Measurements from ENCODE around the gene MRAP. TPM values are rescaled to one million over a fixed set of nuclear protein-coding genes. Genes with fewer than 3 reads are reported as not detected.

MRAP gene
- total RNA-seq, 1 experiment from 2014 or later = not detected

DNA sequence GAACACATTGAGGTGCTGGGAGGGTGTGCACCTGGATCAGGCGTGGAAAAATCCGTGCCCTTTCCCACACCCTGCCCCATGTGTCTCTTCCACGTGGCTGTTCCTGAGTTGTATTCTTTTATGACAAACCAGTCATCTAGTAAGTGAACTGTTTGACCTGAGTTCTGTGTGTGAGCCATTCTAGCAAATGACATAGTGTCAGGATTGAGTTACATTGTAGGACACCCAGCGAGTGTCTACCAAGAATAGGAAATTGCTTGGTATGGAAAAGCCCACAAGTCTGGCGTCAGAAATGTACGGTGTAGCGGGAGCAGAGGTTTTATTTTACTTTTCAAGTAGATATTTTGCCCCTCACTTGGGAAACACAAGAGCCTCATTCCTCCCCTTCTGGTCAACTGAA is 1.2 kb upstream of the MRAP start:
- no TSS peak for BruUV-seq (replicated peaks)
- H3K4me1 ChIP-seq (ENCODE audit: insufficient read depth, low read length, poor library complexity, severe bottlenecking) = no peaks in the 10 kb centered on the region
- H3K27ac ChIP-seq (ENCODE audit: low read depth, low read length, poor library complexity, severe bottlenecking) = no peak overlapping the region
- no peaks in the 10 kb centered on the region for H3K27me3 ChIP-seq (replicated peaks; ENCODE audit: insufficient read depth, low read depth, low read length, poor library complexity)
- intact Hi-C loops (cut with micrococcal nuclease; ENCODE audit: unreplicated experiment) = no loop called here
- no peaks in the 10 kb centered on the region for H3K36me3 ChIP-seq (ENCODE audit: insufficient read depth, low read length, poor library complexity, severe bottlenecking)
- POLR2A ChIA-PET (ENCODE audit: low non-redundant PET) = no interaction called here
- no peaks in the 10 kb centered on the region for H3K9me3 ChIP-seq (ENCODE audit: low read depth, low read length, poor library complexity, severe bottlenecking)
- no peak for DNase-seq (ENCODE audit: low spot score)
- no peak for TF ChIP-seq EZH2 (IDR thresholded peaks at IDR 0.05; ENCODE audit: borderline replicate concordance, low read depth, low read length, poor library complexity, severe bottlenecking)
- TF ChIP-seq, protein P1, sequence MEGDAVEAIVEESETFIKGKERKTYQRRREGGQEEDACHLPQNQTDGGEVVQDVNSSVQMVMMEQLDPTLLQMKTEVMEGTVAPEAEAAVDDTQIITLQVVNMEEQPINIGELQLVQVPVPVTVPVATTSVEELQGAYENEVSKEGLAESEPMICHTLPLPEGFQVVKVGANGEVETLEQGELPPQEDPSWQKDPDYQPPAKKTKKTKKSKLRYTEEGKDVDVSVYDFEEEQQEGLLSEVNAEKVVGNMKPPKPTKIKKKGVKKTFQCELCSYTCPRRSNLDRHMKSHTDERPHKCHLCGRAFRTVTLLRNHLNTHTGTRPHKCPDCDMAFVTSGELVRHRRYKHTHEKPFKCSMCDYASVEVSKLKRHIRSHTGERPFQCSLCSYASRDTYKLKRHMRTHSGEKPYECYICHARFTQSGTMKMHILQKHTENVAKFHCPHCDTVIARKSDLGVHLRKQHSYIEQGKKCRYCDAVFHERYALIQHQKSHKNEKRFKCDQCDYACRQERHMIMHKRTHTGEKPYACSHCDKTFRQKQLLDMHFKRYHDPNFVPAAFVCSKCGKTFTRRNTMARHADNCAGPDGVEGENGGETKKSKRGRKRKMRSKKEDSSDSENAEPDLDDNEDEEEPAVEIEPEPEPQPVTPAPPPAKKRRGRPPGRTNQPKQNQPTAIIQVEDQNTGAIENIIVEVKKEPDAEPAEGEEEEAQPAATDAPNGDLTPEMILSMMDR (conservative IDR thresholded peaks at IDR 0.05; ENCODE audit: low read depth, low read length) = no peak
- CTCF ChIA-PET = no interaction called here
- H3K4me3 ChIP-seq (ENCODE audit: low read depth, low read length, poor library complexity, severe bottlenecking) = no peak overlapping the region

DNA sequence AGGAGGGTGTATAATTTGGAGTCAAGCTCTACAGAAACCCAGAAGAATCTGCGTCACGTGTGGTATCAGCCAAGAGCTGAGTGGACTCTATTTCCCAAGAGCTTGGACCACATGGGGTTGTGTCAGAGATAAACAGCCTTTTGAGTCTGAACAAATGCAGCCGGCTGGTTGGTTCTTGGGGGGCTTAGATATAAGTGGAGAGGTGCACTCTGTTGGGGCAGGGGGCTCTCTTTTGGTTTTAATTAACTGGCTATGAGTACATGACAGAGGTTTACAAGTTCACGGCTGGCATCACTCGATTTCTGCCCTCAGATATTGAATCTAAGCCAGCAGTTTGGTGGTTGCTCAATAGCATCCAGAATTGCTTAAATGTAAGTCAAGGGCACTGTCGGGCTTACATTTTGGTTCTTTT is 501 bp upstream of the MRAP start:
- TF ChIP-seq, protein P1 (conservative IDR thresholded peaks at IDR 0.05; ENCODE audit: low read depth, low read length) = no peak
- no peak for TF ChIP-seq EZH2 (IDR thresholded peaks at IDR 0.05; ENCODE audit: borderline replicate concordance, low read depth, low read length, poor library complexity, severe bottlenecking)
- POLR2A ChIA-PET (ENCODE audit: low non-redundant PET) = no interaction called here
- CTCF ChIA-PET = no interaction called here

DNA sequence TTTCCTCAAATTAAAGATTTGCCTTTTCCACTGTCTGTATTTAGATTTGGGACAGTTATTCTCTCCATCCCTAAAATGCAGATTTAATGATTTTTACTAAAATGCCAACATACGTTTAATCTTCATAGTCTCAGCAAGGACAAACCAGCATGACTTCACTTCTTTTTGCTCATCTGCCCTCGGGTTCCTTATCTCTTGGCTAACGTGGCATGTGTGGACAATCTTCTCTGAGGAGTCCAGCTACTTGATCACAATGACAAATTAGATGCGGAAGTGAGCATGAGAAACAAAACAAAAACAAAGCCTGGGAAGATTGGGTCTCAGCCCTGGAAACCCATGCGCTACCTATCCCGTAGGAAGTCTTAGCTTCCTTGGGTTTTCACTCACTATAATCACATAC is 1.0 kb downstream of the MRAP start:
- DNase-seq (ENCODE audit: low spot score) = no peak
- intact Hi-C loops (cut with micrococcal nuclease; ENCODE audit: unreplicated experiment) = no loop called here
- no peak overlapping the region for H3K4me3 ChIP-seq (ENCODE audit: low read depth, low read length, poor library complexity, severe bottlenecking)
- ChIA-PET POLR2A (ENCODE audit: low non-redundant PET) (no interaction called here), CTCF (no interaction called here)
- no peaks in the 10 kb centered on the region for H3K27me3 ChIP-seq (replicated peaks; ENCODE audit: insufficient read depth, low read depth, low read length, poor library complexity)
- no peak overlapping the region for H3K27ac ChIP-seq (ENCODE audit: low read depth, low read length, poor library complexity, severe bottlenecking)
- TF ChIP-seq, protein P1 (conservative IDR thresholded peaks at IDR 0.05; ENCODE audit: low read depth, low read length) = no peak
- no peak for TF ChIP-seq EZH2 (IDR thresholded peaks at IDR 0.05; ENCODE audit: borderline replicate concordance, low read depth, low read length, poor library complexity, severe bottlenecking)
- no peaks in the 10 kb centered on the region for H3K4me1 ChIP-seq (ENCODE audit: insufficient read depth, low read length, poor library complexity, severe bottlenecking)
- BruUV-seq (replicated peaks) = no TSS peak
- no peaks in the 10 kb centered on the region for H3K9me3 ChIP-seq (ENCODE audit: low read depth, low read length, poor library complexity, severe bottlenecking)
- no peaks in the 10 kb centered on the region for H3K36me3 ChIP-seq (ENCODE audit: insufficient read depth, low read length, poor library complexity, severe bottlenecking)

More for the DNA sequence above, 501 bp upstream of the MRAP start:
- H3K4me3 ChIP-seq (ENCODE audit: low read depth, low read length, poor library complexity, severe bottlenecking) = no peak overlapping the region
- H3K36me3 ChIP-seq (ENCODE audit: insufficient read depth, low read length, poor library complexity, severe bottlenecking) = no peaks in the 10 kb centered on the region
- intact Hi-C loops (cut with micrococcal nuclease; ENCODE audit: unreplicated experiment) = no loop called here
- BruUV-seq (replicated peaks) = no TSS peak
- DNase-seq (ENCODE audit: low spot score) = no peak
- no peak overlapping the region for H3K27ac ChIP-seq (ENCODE audit: low read depth, low read length, poor library complexity, severe bottlenecking)
- H3K9me3 ChIP-seq (ENCODE audit: low read depth, low read length, poor library complexity, severe bottlenecking) = no peaks in the 10 kb centered on the region
- no peaks in the 10 kb centered on the region for H3K4me1 ChIP-seq (ENCODE audit: insufficient read depth, low read length, poor library complexity, severe bottlenecking)
- no peaks in the 10 kb centered on the region for H3K27me3 ChIP-seq (replicated peaks; ENCODE audit: insufficient read depth, low read depth, low read length, poor library complexity)

All from A673 (cell line).